Transverse colon (tissue), 4 donors: ENCODE results near the gene LUC7L2. TPM values are rescaled to one million over a fixed set of nuclear protein-coding genes. Genes with fewer than 3 reads are reported as not detected.
"Not testable (repeated sequence)": the region's sequence is repeated elsewhere in the genome, so short reads cannot be mapped to it uniquely, and the experiment has no call there.

Experiments
- DNase-seq: peaks from one replicate; pipeline ENCODE4 v3.0.0-alpha.2; 2019
- H3K27ac ChIP-seq, 4 donors: fragments of 200-600 bp; sonication (generic); 2 replicates each; pipeline ENCODE4 v1.5.1; 2016 to 2018; ENCODE audit warnings: inconsistent platforms in 4 of 4
- H3K27me3 ChIP-seq: fragments of 200-600 bp; sonication (generic); 2 replicates; pipeline ENCODE4 v1.5.1; 2017; ENCODE audit warnings: inconsistent platforms
- H3K36me3 ChIP-seq, 4 donors: fragments of 200-600 bp; sonication (generic); 2 replicates each; pipeline ENCODE4 v1.5.1; 2017 to 2019; ENCODE audit warnings: inconsistent platforms in 4 of 4
- H3K4me1 ChIP-seq, 4 donors: fragments of 200-600 bp; sonication (generic); 2 replicates each; pipeline ENCODE4 v1.5.1; 2017 to 2020; ENCODE audit warnings: inconsistent platforms in 4 of 4
- H3K4me3 ChIP-seq, 4 donors: fragments of 200-600 bp; sonication (generic); 1 replicate in 1 of 4; 2 replicates in 3 of 4; pipeline versions ENCODE4 v1.5.1 to v1.6.1; 2017 to 2019; ENCODE audit warnings: inconsistent platforms in 4 of 4
- H3K9me3 ChIP-seq, 2 donors: fragments of 200-600 bp; sonication (generic); 2 replicates each; pipeline ENCODE4 v1.5.1; 2017 to 2019; ENCODE audit warnings: inconsistent platforms in 2 of 2
- CTCF ChIP-seq, 5 experiments: fragments of 200-600 bp in 3 of 5; fragments of 450-650 bp in 2 of 5; sonication (generic) in 3 of 5; IDR thresholded peaks; 1 replicate in 2 of 5; 2 replicates in 3 of 5; pipeline ENCODE4 v1.5.1; 2016 to 2017; ENCODE audit warnings: antibody characterized with exemption in 5 of 5, inconsistent platforms in 3 of 5, mild to moderate bottlenecking in 2 of 5, moderate library complexity in 1 of 5
- EP300 ChIP-seq: sonication (generic); formaldehyde crosslinking; IDR thresholded peaks from one replicate; pipeline ENCODE4 v1.6.1; 2017; ENCODE audit warnings: antibody characterized with exemption, low read depth
- POLR2A ChIP-seq: fragments of 450-650 bp; IDR thresholded peaks from one replicate; pipeline ENCODE4 v1.6.1; 2016; ENCODE audit warnings: antibody characterized with exemption, mild to moderate bottlenecking, moderate library complexity
- POLR2AphosphoS5 ChIP-seq, 3 donors: sonication (generic); formaldehyde crosslinking; IDR thresholded peaks; one replicate each; pipeline ENCODE4 v1.6.1; 2016; ENCODE audit warnings: antibody characterized with exemption in 3 of 3
- WGBS, 2 donors: methylation state at CpG; one replicate each; pipeline ENCODE4 v1.1.5; 2018; ENCODE audit warnings: low coverage in 1 of 2; 5-methylcytosine and 5-hydroxymethylcytosine counted together
- in situ Hi-C, 4 donors: fragments of 200-750 bp; cut with MboI; loops; one replicate each; pipeline versions ENCODE4 v1.15.0 to v1.15.1; 2017; ENCODE audit warnings: low sequenced_read_pairs in 3 of 4, low pct_ligation_motif_present in 1 of 4, low pct_unique_long_range_greater_than_20kb in 1 of 4
- intact Hi-C: fragments of 100-400 bp; cut with DNase I; formaldehyde crosslinking; loops from one replicate; pipeline ENCODE4 v1.15.1; 2023; ENCODE audit warnings: low total_unique reads
- total RNA-seq, 4 donors: library from RNA; depleted of rRNA; stranded (reverse); fragments of >200 nt; gene quantifications; one replicate each; pipeline ENCODE4 v1.1.0, GENCODE V29; 2016

The LUC7L2 gene
- total RNA-seq, 4 donors from 2014 or later: 57.3 to 111 (median 76.9) TPM

- Histone ChIP-seq H3K36me3 (no peaks in the 10 kb centered on the region), H3K9me3 (no peaks in the 10 kb centered on the region), H3K4me1 (peaks cover 0 to 5% (median 0%) of the 10 kb centered on the region in 4 donors), H3K27ac (no peak overlapping the region), H3K27me3 (no peaks in the 10 kb centered on the region), H3K4me3 (no peak overlapping the region)
- in situ Hi-C loops (no loop called here), intact Hi-C loops (no loop called here)
- 62 to 83% methylated on average over 1 to 2 of the region's 2 CpGs for WGBS, 2 donors
- no peak for DNase-seq
- TF ChIP-seq POLR2AphosphoS5 (IDR thresholded peaks at IDR 0.05) (no peak), EP300 (no peak), CTCF (IDR thresholded peaks at IDR 0.05) (no peak), POLR2A (no peak)
These were observed 31.3 kb upstream of the LUC7L2 start for GRCh38 chr7:139328375-139328774.

- WGBS, 2 donors: 59 to 70% methylated on average over 2 of the region's 2 CpGs
- in situ Hi-C loops (no loop called here), intact Hi-C loops (no loop called here)
- no peak for TF ChIP-seq POLR2AphosphoS5 (IDR thresholded peaks at IDR 0.05)
- Histone ChIP-seq H3K9me3 (no peaks in the 10 kb centered on the region), H3K4me3 (no peak overlapping the region), H3K27ac (no peak overlapping the region), H3K27me3 (no peaks in the 10 kb centered on the region), H3K4me1 (peaks cover 0 to 5% (median 0%) of the 10 kb centered on the region in 4 donors), H3K36me3 (no peaks in the 10 kb centered on the region)
- no peak for DNase-seq
These were observed 30.6 kb upstream of the LUC7L2 start for GRCh38 chr7:139329119-139329518.

- no peak for DNase-seq
- intact Hi-C loops (no loop called here), in situ Hi-C loops (no loop called here)
- Histone ChIP-seq H3K4me1 (peaks cover 0 to 5% (median 0%) of the 10 kb centered on the region in 4 donors), H3K27me3 (no peaks in the 10 kb centered on the region), H3K27ac (no peak overlapping the region), H3K9me3 (no peaks in the 10 kb centered on the region), H3K36me3 (no peaks in the 10 kb centered on the region), H3K4me3 (no peak overlapping the region)
- TF ChIP-seq POLR2AphosphoS5 (IDR thresholded peaks at IDR 0.05) (no peak), CTCF (IDR thresholded peaks at IDR 0.05) (no peak), POLR2A (no peak), EP300 (no peak)
- 81 to 86% methylated on average over 3 of the region's 3 CpGs for WGBS, 2 donors
These were observed 29.2 kb upstream of the LUC7L2 start for GRCh38 chr7:139330333-139331030.

GRCh38 chr7:139332697-139333359 is 26.9 kb upstream of the LUC7L2 start:
- no peak for DNase-seq
- 61 to 67% methylated on average over 5 of the region's 5 CpGs for WGBS, 2 donors
- Histone ChIP-seq H3K4me3 (no peak overlapping the region), H3K27ac (no peak overlapping the region), H3K9me3 (no peaks in the 10 kb centered on the region), H3K4me1 (peaks cover 0 to 5% (median 0%) of the 10 kb centered on the region in 4 donors), H3K36me3 (no peaks in the 10 kb centered on the region), H3K27me3 (no peaks in the 10 kb centered on the region)
- in situ Hi-C loops (no loop called here), intact Hi-C loops (no loop called here)
- TF ChIP-seq CTCF (IDR thresholded peaks at IDR 0.05) (no peak), POLR2AphosphoS5 (IDR thresholded peaks at IDR 0.05) (no peak), EP300 (no peak), POLR2A (no peak)

- in situ Hi-C loops, intact Hi-C loops, H3K36me3 ChIP-seq, H3K27ac ChIP-seq, H3K4me3 ChIP-seq, H3K27me3 ChIP-seq, DNase-seq, H3K9me3 ChIP-seq, H3K4me1 ChIP-seq: not testable (repeated sequence)
- 75 to 91% methylated on average over 4 to 13 of the region's 13 CpGs for WGBS, 2 donors
These were observed 26.3 kb upstream of the LUC7L2 start for GRCh38 chr7:139333443-139333842.
